B cell (primary cell): Measurements from ENCODE around the gene SIM1. TPM values are rescaled to one million over a fixed set of nuclear protein-coding genes. Genes with fewer than 3 reads are reported as not detected.

Experiments used
- ATAC-seq: fragments of 200-7000 bp; cut with Tn5 transposase; one replicate; pipeline ENCODE4 v1.10.0; 2021; ENCODE audit warnings: low read depth, mild to moderate bottlenecking, moderate number of reproducible peaks, moderate library complexity
- CTCF ChIA-PET: fragments of 350-600 bp; sonication (Branson Sonifier 250); formaldehyde crosslinking; loops from one replicate; lab custom pipeline; 2021; ENCODE audit warnings: antibody characterized with exemption, inconsistent platforms; lab: Charles Lee
- POLR2A ChIA-PET: fragments of 350-600 bp; sonication (Branson Sonifier 250); formaldehyde crosslinking; loops from one replicate; lab custom pipeline; 2021; ENCODE audit warnings: antibody characterized with exemption; lab: Charles Lee
- DNase-seq: peaks from one replicate; pipeline ENCODE4 v3.0.0; 2013
- H2AFZ ChIP-seq: 2 replicates; pipeline ENCODE4 v1.6.1; 2012; ENCODE audit warnings: mild to moderate bottlenecking, low read depth, low read length; ENCODE audit not compliant: insufficient read depth, poor library complexity, severe bottlenecking
- H3K27ac ChIP-seq, 2 donors: 1 replicate in 1 of 2; 2 replicates in 1 of 2; pipeline ENCODE4 v1.5.1; 2012 to 2013; ENCODE audit warnings: low read length in 2 of 2, mild to moderate bottlenecking in 2 of 2, moderate library complexity in 1 of 2
- H3K27me3 ChIP-seq, 4 experiments: fragments of 200-600 bp in 1 of 4; sonication (generic) in 1 of 4; replicated peaks in 1 of 4; 1 replicate in 2 of 4; 2 replicates in 2 of 4; pipeline versions ENCODE4 v1.6.1 to v1.7.0; 2013 to 2016; ENCODE audit warnings: low read length in 3 of 4, mild to moderate bottlenecking in 2 of 4, mixed read lengths in 1 of 4, moderate library complexity in 1 of 4; ENCODE audit not compliant: insufficient read depth in 4 of 4, control insufficient read depth in 3 of 4; ENCODE audit errors: control extremely low read depth in 1 of 4
- H3K36me3 ChIP-seq, 2 experiments: replicated peaks in 1 of 2; 1 replicate in 1 of 2; 2 replicates in 1 of 2; pipeline versions ENCODE4 v1.6.1 to v1.7.1; 2013; ENCODE audit warnings: low read length in 1 of 2; ENCODE audit not compliant: insufficient read depth in 2 of 2, control insufficient read depth in 1 of 2; ENCODE audit errors: control extremely low read depth in 1 of 2, extremely low read depth in 1 of 2
- H3K4me1 ChIP-seq, 2 donors: fragments of 200-600 bp in 1 of 2; sonication (generic) in 1 of 2; 1 replicate in 1 of 2; 2 replicates in 1 of 2; pipeline versions ENCODE4 v1.5.1 to v1.6.1; 2013 to 2017; ENCODE audit warnings: low read length in 2 of 2; ENCODE audit not compliant: control insufficient read depth in 2 of 2, insufficient read depth in 2 of 2
- H3K4me2 ChIP-seq: replicated peaks from 2 replicates; pipeline ENCODE3; 2012; ENCODE audit warnings: mild to moderate bottlenecking, low read depth, low read length; ENCODE audit not compliant: poor library complexity, severe bottlenecking
- H3K4me3 ChIP-seq, 5 experiments: fragments of 200-600 bp in 1 of 5; sonication (generic) in 1 of 5; 1 replicate in 3 of 5; 2 replicates in 2 of 5; pipeline versions ENCODE4 v1.5.1 to v1.7.0; 2011 to 2016; ENCODE audit warnings: low read length in 4 of 5, mild to moderate bottlenecking in 4 of 5, low read depth in 2 of 5, control low read depth in 1 of 5, moderate library complexity in 1 of 5; ENCODE audit not compliant: insufficient read depth in 1 of 5; ENCODE audit errors: control extremely low read depth in 1 of 5, extremely low read depth in 1 of 5
- H3K79me2 ChIP-seq: fragments of 200-600 bp; sonication (generic); one replicate; pipeline ENCODE4 v1.6.0; 2016; ENCODE audit warnings: low read length; ENCODE audit not compliant: control insufficient read depth, insufficient read depth
- H3K9ac ChIP-seq: fragments of 200-600 bp; sonication (generic); 2 replicates; pipeline ENCODE4 v1.6.1; 2017; ENCODE audit warnings: mild to moderate bottlenecking, low read length, moderate library complexity
- H3K9me3 ChIP-seq, 3 donors: one replicate each; pipeline versions ENCODE4 v1.6.1 to v1.7.1; 2013; ENCODE audit warnings: low read length in 2 of 3; ENCODE audit not compliant: control insufficient read depth in 2 of 3, insufficient read depth in 1 of 3; ENCODE audit errors: control extremely low read depth in 1 of 3
- H4K20me1 ChIP-seq: 2 replicates; pipeline ENCODE4 v1.6.0; 2012; ENCODE audit warnings: mild to moderate bottlenecking, low read length; ENCODE audit not compliant: insufficient read depth, control insufficient read depth, poor library complexity, severe bottlenecking
- H3K27ac Mint-ChIP-seq: one replicate; pipeline ENCODE4 v1.8.0; 2021; ENCODE audit warnings: mixed read lengths
- H3K27me3 Mint-ChIP-seq: one replicate; pipeline ENCODE4 v1.8.0; 2021; ENCODE audit warnings: mixed read lengths
- H3K4me1 Mint-ChIP-seq: one replicate; pipeline ENCODE4 v1.8.0; 2021; ENCODE audit warnings: mixed read lengths
- H3K4me3 Mint-ChIP-seq: one replicate; pipeline ENCODE4 v1.8.0; 2021; ENCODE audit warnings: mixed read lengths
- H3K9me3 Mint-ChIP-seq: one replicate; pipeline ENCODE4 v1.8.0; 2022; ENCODE audit warnings: mixed read lengths; ENCODE audit not compliant: insufficient read depth
- EZH2 ChIP-seq: IDR thresholded peaks from 2 replicates; pipeline ENCODE4 v1.6.1; 2012; ENCODE audit warnings: borderline replicate concordance, low read depth, mild to moderate bottlenecking, moderate library complexity, low read length; ENCODE audit not compliant: insufficient read depth, poor library complexity, severe bottlenecking
- WGBS: methylation state at CpG from one replicate; pipeline ENCODE4 v1.1.5; 2013; ENCODE audit warnings: missing lambda C conversion rate; ENCODE audit not compliant: insufficient coverage; 5-methylcytosine and 5-hydroxymethylcytosine counted together
- intact Hi-C: fragments of 100-400 bp; cut with micrococcal nuclease; formaldehyde crosslinking; loops from one replicate; pipeline ENCODE4 v1.10.0; 2022
- polyA plus RNA-seq: library from polyadenylated mRNA; depleted of rRNA; stranded (reverse); fragments of >200 nt; gene quantifications from 2 replicates; pipeline ENCODE4 v1.2.3, GENCODE V29; 2012
- total RNA-seq, 2 donors: library from RNA; stranded (reverse); fragments of 120-200 nt in 1 of 2; gene quantifications; 1 replicate in 1 of 2; 2 replicates in 1 of 2; pipeline versions ENCODE4 v1.2.3 to v1.2.4, GENCODE V29; 2013 to 2022
- TF ChIP-seq, protein P1 (sequence below): fragments of 200-600 bp; IDR thresholded peaks from one replicate; pipeline ENCODE4 v1.8.0; 2022; ENCODE audit warnings: antibody characterized with exemption, mild to moderate bottlenecking

SIM1 gene
- total and polyA plus RNA-seq, 2 donors (not counting 1 experiment from before 2014, with no cell fraction given), result not detected

DNA sequence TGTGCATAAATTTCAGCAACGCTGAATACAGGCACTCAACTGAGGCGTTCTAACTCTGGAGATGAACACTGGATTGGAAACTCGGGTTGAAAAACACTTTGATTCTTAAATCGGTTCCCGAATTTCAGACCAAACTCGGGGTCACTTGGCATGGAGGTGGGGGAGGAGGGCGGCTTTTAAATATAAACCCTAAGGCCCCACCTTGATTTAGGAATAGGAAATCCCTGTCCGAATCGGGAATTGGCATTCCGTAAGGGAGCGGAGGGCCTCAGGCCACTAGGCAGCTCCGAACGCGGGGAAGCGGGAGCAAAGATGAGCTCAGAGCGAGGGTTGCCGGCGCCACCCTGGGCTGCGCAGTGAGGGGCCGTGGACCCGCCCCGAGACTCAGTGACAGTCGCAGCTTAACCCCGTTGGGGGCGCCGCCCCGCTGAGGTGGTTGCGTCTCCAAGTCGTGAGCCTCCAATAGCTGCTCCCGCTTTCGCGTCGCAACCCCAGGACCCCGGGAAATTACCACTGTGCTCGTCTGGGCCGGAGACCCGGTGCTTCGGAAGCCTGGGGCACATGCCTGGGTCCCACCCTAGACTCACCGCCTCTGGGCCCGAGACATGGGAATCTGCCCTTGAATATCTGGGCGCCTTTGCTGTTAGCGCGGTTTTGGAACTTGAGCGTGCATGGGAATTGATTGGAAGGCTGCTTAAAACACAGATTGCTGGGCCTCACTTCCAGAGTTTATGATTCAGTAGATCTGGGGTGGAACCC lies 4.6 kb upstream of the SIM1 start:
- TF ChIP-seq EZH2, result no peak
- TF ChIP-seq, protein P1, sequence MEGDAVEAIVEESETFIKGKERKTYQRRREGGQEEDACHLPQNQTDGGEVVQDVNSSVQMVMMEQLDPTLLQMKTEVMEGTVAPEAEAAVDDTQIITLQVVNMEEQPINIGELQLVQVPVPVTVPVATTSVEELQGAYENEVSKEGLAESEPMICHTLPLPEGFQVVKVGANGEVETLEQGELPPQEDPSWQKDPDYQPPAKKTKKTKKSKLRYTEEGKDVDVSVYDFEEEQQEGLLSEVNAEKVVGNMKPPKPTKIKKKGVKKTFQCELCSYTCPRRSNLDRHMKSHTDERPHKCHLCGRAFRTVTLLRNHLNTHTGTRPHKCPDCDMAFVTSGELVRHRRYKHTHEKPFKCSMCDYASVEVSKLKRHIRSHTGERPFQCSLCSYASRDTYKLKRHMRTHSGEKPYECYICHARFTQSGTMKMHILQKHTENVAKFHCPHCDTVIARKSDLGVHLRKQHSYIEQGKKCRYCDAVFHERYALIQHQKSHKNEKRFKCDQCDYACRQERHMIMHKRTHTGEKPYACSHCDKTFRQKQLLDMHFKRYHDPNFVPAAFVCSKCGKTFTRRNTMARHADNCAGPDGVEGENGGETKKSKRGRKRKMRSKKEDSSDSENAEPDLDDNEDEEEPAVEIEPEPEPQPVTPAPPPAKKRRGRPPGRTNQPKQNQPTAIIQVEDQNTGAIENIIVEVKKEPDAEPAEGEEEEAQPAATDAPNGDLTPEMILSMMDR, result no peak
- intact Hi-C loops, result loop anchor here (5.0 kb wide), 2 partner anchors 862 to 1627 kb away; partner anchors contain the start of gene PRDM13
- Histone ChIP-seq H3K36me3 (no peaks in the 10 kb centered on the region), H3K4me1 (peaks cover 21 to 33% of the 10 kb centered on the region in 2 donors), H3K4me3 (no peak overlapping the region), H3K79me2 (no peaks in the 10 kb centered on the region), H4K20me1 (no peaks in the 10 kb centered on the region), H3K9me3 (peaks cover 1 to 44% (median 11%) of the 10 kb centered on the region in 3 donors), H3K27ac (no peak overlapping the region), H3K27me3 (peaks cover 0 to 71% (median 64%) of the 10 kb centered on the region in 4 experiments), H2AFZ (no peak overlapping the region), H3K9ac (no peak overlapping the region), H3K4me2 (no peak overlapping the region)
- Mint-ChIP-seq H3K4me3 (no peak overlapping the region), H3K27ac (no peak overlapping the region), H3K27me3 (peaks cover 72% of the 10 kb centered on the region), H3K9me3 (peaks cover 3% of the 10 kb centered on the region), H3K4me1 (peaks cover 17% of the 10 kb centered on the region)
- POLR2A ChIA-PET, result no interaction called here
- WGBS, result 20% methylated on average over 43 of the region's 44 CpGs
- no peak for DNase-seq
- ATAC-seq, result no peak
- CTCF ChIA-PET, result no interaction called here

DNA sequence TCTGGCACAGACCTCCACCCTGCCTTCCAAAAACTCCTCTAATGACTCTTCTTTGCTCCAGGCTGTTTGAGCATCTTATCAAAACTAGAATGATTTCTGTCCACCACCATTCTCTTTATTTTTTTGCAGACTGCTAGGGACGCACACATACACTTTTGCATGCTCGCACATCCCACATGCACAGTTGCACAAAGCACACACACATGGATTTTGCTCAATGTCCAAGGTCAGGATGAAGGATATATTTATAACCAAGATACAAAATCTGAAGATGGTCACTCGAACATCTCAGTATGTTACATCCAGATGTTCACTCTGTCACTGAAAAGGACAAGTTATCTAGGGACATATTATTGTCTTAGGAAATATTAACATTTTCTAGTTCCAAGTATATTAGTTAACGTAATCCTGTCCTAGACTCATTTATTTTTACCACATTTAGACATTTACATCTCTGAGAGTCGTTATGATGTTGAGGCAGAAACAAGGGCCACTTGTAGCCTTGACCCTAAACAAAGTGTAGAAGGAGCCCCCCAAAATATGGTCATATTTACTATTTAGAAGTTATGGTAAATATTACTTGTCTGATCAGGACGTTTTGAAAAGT lies 3.4 kb upstream of the SIM1 start:
- peaks cover 71% of the 10 kb centered on the region for H3K27me3 Mint-ChIP-seq
- H4K20me1 ChIP-seq, result no peaks in the 10 kb centered on the region
- TF ChIP-seq EZH2, result no peak
- TF ChIP-seq, protein P1, result no peak
- H3K4me1 Mint-ChIP-seq, result peaks cover 20% of the 10 kb centered on the region
- POLR2A ChIA-PET, result no interaction called here
- peak overlapping the region; percentile 53 for H3K4me3 Mint-ChIP-seq
- DNase-seq (no peak), ATAC-seq (no peak)
- H3K27me3 ChIP-seq, result peaks cover 0 to 82% (median 73%) of the 10 kb centered on the region in 4 experiments
- WGBS, result no CpG with 5 or more reads among the region's 6 CpGs
- peaks cover 1 to 53% (median 14%) of the 10 kb centered on the region in 3 donors for H3K9me3 ChIP-seq
- CTCF ChIA-PET, result no interaction called here
- no peak overlapping the region for H2AFZ ChIP-seq
- no peaks in the 10 kb centered on the region for H3K79me2 ChIP-seq
- H3K27ac Mint-ChIP-seq, result no peak overlapping the region
- H3K27ac ChIP-seq, result no peak overlapping the region
- no peak overlapping the region for H3K9ac ChIP-seq
- no peaks in the 10 kb centered on the region for H3K36me3 ChIP-seq
- intact Hi-C loops, result loop anchor here (5.0 kb wide), 2 partner anchors 861 to 1626 kb away; partner anchors contain the start of gene PRDM13
- peaks cover 25 to 39% of the 10 kb centered on the region in 2 donors for H3K4me1 ChIP-seq
- no peak overlapping the region for H3K4me2 ChIP-seq
- no peak overlapping the region for H3K4me3 ChIP-seq
- peaks cover 3% of the 10 kb centered on the region for H3K9me3 Mint-ChIP-seq
